Spleen (tissue), 7 donors: Measurements from ENCODE around the gene REV3L.

Experiments used
- CTCF ChIP-seq, 11 experiments: fragments of 200-600 bp in 7 of 11; fragments of 450-650 bp in 4 of 11; sonication (generic) in 4 of 11; IDR thresholded peaks in 8 of 11; conservative IDR thresholded peaks in 3 of 11; 1 replicate in 7 of 11; 2 replicates in 4 of 11; pipeline versions ENCODE4 v1.4.0 to v1.8.0; 2016 to 2021; ENCODE audit warnings: antibody characterized with exemption in 11 of 11, inconsistent platforms in 4 of 11, mild to moderate bottlenecking in 1 of 11
- POLR2A ChIP-seq, 3 donors: fragments of 450-650 bp; IDR thresholded peaks; one replicate each; pipeline ENCODE4 v1.5.1; 2017; ENCODE audit warnings: antibody characterized with exemption in 3 of 3, mild to moderate bottlenecking in 1 of 3
- donor health status: DM: no; HTN: no; CAD: no; lungs with moderate emphysema.
- donor health status: DM: no; HTN: no; CAD: no.
- donor health status: DM: no; HTN: no; CAD: no.

GRCh38 chr6:111492499-111492898 is 9.5 kb upstream of the REV3L start:
- TF ChIP-seq CTCF (IDR thresholded peaks at IDR 0.05 in 8 of 11, conservative IDR thresholded peaks at IDR 0.05 in 3 of 11) (no peak), POLR2A (IDR thresholded peaks at IDR 0.05) (no peak)
